CD14-positive monocyte (primary cell): ENCODE measurements around the gene ANK2. TPM values are rescaled to one million over a fixed set of nuclear protein-coding genes. Genes with fewer than 3 reads are reported as not detected.

ENCODE experiments used
- DNase-seq, 3 donors: peaks; one replicate each; pipeline ENCODE4 v3.0.0-alpha.2; 2011 to 2022
- H2AFZ ChIP-seq: 2 replicates; pipeline ENCODE4 v1.6.0; 2012; ENCODE audit warnings: mild to moderate bottlenecking, low read depth, low read length, inconsistent platforms; ENCODE audit not compliant: insufficient read depth, poor library complexity, severe bottlenecking
- H3K27ac ChIP-seq, 2 donors: 1 replicate in 1 of 2; 2 replicates in 1 of 2; pipeline ENCODE4 v1.5.1; 2012 to 2013; ENCODE audit warnings: low read length in 2 of 2, control low read depth in 1 of 2, inconsistent platforms in 1 of 2, low read depth in 1 of 2, mild to moderate bottlenecking in 1 of 2
- H3K27me3 ChIP-seq, 2 donors: one replicate each; pipeline versions ENCODE4 v1.6.0 to v1.6.1; 2011 to 2013; ENCODE audit warnings: low read length in 2 of 2; ENCODE audit not compliant: control insufficient read depth in 2 of 2, insufficient read depth in 2 of 2
- H3K36me3 ChIP-seq, 2 donors: replicated peaks in 1 of 2; 1 replicate in 1 of 2; 2 replicates in 1 of 2; pipeline versions ENCODE4 v1.5.1 to v1.6.1; 2012 to 2013; ENCODE audit warnings: low read length in 2 of 2, control low read depth in 1 of 2, inconsistent platforms in 1 of 2, mild to moderate bottlenecking in 1 of 2; ENCODE audit not compliant: insufficient read depth in 2 of 2, control insufficient read depth in 1 of 2
- H3K4me1 ChIP-seq, 2 donors: 1 replicate in 1 of 2; 2 replicates in 1 of 2; pipeline versions ENCODE4 v1.5.1 to v1.6.1; 2012 to 2013; ENCODE audit warnings: low read length in 2 of 2, control low read depth in 1 of 2, inconsistent platforms in 1 of 2, mild to moderate bottlenecking in 1 of 2, moderate library complexity in 1 of 2; ENCODE audit not compliant: insufficient read depth in 2 of 2, control insufficient read depth in 1 of 2
- H3K4me2 ChIP-seq: replicated peaks from 2 replicates; pipeline ENCODE3; 2012; ENCODE audit warnings: low read length, moderate library complexity, mild to moderate bottlenecking; ENCODE audit not compliant: poor library complexity, severe bottlenecking; ENCODE audit errors: extremely low read depth
- H3K4me3 ChIP-seq, 3 experiments: fragments of 200-600 bp in 1 of 3; sonication (generic) in 1 of 3; replicated peaks in 1 of 3; 1 replicate in 2 of 3; 2 replicates in 1 of 3; pipeline ENCODE4 v1.5.1; 2011 to 2013; ENCODE audit warnings: low read length in 3 of 3, mild to moderate bottlenecking in 3 of 3, control low read depth in 2 of 3, low read depth in 2 of 3, inconsistent platforms in 1 of 3, moderate library complexity in 1 of 3
- H3K79me2 ChIP-seq: 2 replicates; pipeline ENCODE4 v1.6.0; 2012; ENCODE audit warnings: mild to moderate bottlenecking, control low read depth, inconsistent platforms, low read length, moderate library complexity; ENCODE audit not compliant: insufficient read depth
- H3K9ac ChIP-seq: 2 replicates; pipeline ENCODE4 v1.6.0; 2017; ENCODE audit warnings: low read length, mild to moderate bottlenecking; ENCODE audit not compliant: insufficient read depth, poor library complexity, severe bottlenecking
- H3K9me3 ChIP-seq, 2 donors: replicated peaks in 1 of 2; 1 replicate in 1 of 2; 2 replicates in 1 of 2; pipeline versions ENCODE4 v1.5.1 to v1.6.1; 2012 to 2013; ENCODE audit warnings: low read length in 2 of 2, control low read depth in 1 of 2; ENCODE audit not compliant: control insufficient read depth in 1 of 2, insufficient read depth in 1 of 2
- H4K20me1 ChIP-seq: 2 replicates; pipeline ENCODE4 v1.6.0; 2012; ENCODE audit warnings: mild to moderate bottlenecking, low read length, control low read depth, moderate library complexity; ENCODE audit not compliant: insufficient read depth
- H3K27ac Mint-ChIP-seq, 7 donors: one replicate each; pipeline ENCODE4 v1.8.0; 2020; ENCODE audit warnings: mild to moderate bottlenecking in 7 of 7, mixed read lengths in 7 of 7, moderate library complexity in 6 of 7, inconsistent platforms in 2 of 7
- H3K27me3 Mint-ChIP-seq, 3 donors: one replicate each; pipeline ENCODE4 v1.8.0; 2021 to 2022; ENCODE audit warnings: low read depth in 3 of 3, mild to moderate bottlenecking in 3 of 3, mixed read lengths in 3 of 3, moderate library complexity in 3 of 3, inconsistent platforms in 1 of 3
- H3K36me3 Mint-ChIP-seq, 2 donors: one replicate each; pipeline ENCODE4 v1.8.0; 2020; ENCODE audit warnings: mixed read lengths in 2 of 2, inconsistent platforms in 1 of 2, mild to moderate bottlenecking in 1 of 2
- H3K4me1 Mint-ChIP-seq: one replicate; pipeline ENCODE4 v1.8.0; 2020; ENCODE audit warnings: mild to moderate bottlenecking, mixed read lengths
- H3K4me3 Mint-ChIP-seq, 2 donors: one replicate each; pipeline ENCODE4 v1.8.0; 2020; ENCODE audit warnings: mild to moderate bottlenecking in 2 of 2, mixed read lengths in 2 of 2, moderate library complexity in 1 of 2
- H3K9me3 Mint-ChIP-seq, 7 donors: one replicate each; pipeline ENCODE4 v1.8.0; 2020 to 2022; ENCODE audit warnings: mixed read lengths in 7 of 7, mild to moderate bottlenecking in 6 of 7, moderate library complexity in 6 of 7, inconsistent platforms in 2 of 7
- WGBS: methylation state at CpG from one replicate; pipeline ENCODE4 v1.1.5; 2013; ENCODE audit warnings: missing lambda C conversion rate; ENCODE audit not compliant: insufficient coverage; 5-methylcytosine and 5-hydroxymethylcytosine counted together
- intact Hi-C, 2 donors: fragments of 100-400 bp; cut with micrococcal nuclease; formaldehyde crosslinking; loops; one replicate each; pipeline versions ENCODE4 v1.15.0 to v1.15.1; 2023
- polyA plus RNA-seq, 3 donors: library from polyadenylated mRNA; depleted of rRNA in 1 of 3; unstranded in 2 of 3; stranded (reverse) in 1 of 3; fragments of 300-500 nt in 2 of 3; fragments of >200 nt in 1 of 3; fragmentation: Illumina TruSeq in 2 of 3; gene quantifications; 1 replicate in 2 of 3; 2 replicates in 1 of 3; pipeline ENCODE4 v1.2.3, GENCODE V29; 2012 to 2021
- TF ChIP-seq, protein P1 (sequence below): fragments of 200-600 bp; IDR thresholded peaks from one replicate; pipeline ENCODE4 v1.8.0; 2022; ENCODE audit warnings: antibody characterized with exemption, mild to moderate bottlenecking

Gene ANK2
- polyA plus RNA-seq, 3 donors: not detected

DNA sequence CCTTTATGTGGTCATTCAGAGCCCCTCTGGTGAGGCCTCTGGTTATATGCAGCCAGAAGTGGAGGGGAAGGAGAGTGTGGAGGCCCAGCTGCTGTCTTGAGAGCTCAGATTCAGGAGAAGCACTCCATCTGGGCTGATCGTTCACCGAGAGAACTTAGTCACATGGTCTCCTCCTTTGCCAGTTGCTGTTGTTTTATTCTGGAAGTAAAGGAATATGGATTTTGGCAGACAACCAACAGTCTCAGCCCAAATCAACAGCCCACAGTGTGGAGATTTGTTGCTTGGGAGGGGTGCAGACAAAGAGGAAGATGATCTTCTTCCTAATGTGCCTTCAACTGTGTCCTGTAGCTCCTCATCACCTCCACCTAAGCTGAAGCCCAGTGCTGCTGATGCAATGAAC is 355.4 kb downstream of the ANK2 start:
- no peak overlapping the region for H3K27ac Mint-ChIP-seq
- H3K9me3 ChIP-seq: no peaks in the 10 kb centered on the region
- no peak overlapping the region for H3K9ac ChIP-seq
- peaks cover 0 to 5% (median 0%) of the 10 kb centered on the region in 7 donors for H3K9me3 Mint-ChIP-seq
- no peaks in the 10 kb centered on the region for H3K36me3 Mint-ChIP-seq
- no peaks in the 10 kb centered on the region for H3K27me3 ChIP-seq
- H3K4me1 ChIP-seq: no peaks in the 10 kb centered on the region
- peaks cover 0 to 3% (median 0%) of the 10 kb centered on the region in 3 donors for H3K27me3 Mint-ChIP-seq
- H3K4me1 Mint-ChIP-seq: no peaks in the 10 kb centered on the region
- no peaks in the 10 kb centered on the region for H4K20me1 ChIP-seq
- H2AFZ ChIP-seq: no peak overlapping the region
- intact Hi-C loops: no loop called here
- no peak overlapping the region for H3K27ac ChIP-seq
- H3K4me2 ChIP-seq: no peak overlapping the region
- DNase-seq: no peak
- no peak overlapping the region for H3K4me3 ChIP-seq
- WGBS: no CpG with 5 or more reads among the region's 2 CpGs
- TF ChIP-seq, protein P1, sequence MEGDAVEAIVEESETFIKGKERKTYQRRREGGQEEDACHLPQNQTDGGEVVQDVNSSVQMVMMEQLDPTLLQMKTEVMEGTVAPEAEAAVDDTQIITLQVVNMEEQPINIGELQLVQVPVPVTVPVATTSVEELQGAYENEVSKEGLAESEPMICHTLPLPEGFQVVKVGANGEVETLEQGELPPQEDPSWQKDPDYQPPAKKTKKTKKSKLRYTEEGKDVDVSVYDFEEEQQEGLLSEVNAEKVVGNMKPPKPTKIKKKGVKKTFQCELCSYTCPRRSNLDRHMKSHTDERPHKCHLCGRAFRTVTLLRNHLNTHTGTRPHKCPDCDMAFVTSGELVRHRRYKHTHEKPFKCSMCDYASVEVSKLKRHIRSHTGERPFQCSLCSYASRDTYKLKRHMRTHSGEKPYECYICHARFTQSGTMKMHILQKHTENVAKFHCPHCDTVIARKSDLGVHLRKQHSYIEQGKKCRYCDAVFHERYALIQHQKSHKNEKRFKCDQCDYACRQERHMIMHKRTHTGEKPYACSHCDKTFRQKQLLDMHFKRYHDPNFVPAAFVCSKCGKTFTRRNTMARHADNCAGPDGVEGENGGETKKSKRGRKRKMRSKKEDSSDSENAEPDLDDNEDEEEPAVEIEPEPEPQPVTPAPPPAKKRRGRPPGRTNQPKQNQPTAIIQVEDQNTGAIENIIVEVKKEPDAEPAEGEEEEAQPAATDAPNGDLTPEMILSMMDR: no peak
- no peaks in the 10 kb centered on the region for H3K36me3 ChIP-seq
- no peak overlapping the region for H3K4me3 Mint-ChIP-seq
- no peaks in the 10 kb centered on the region for H3K79me2 ChIP-seq

DNA sequence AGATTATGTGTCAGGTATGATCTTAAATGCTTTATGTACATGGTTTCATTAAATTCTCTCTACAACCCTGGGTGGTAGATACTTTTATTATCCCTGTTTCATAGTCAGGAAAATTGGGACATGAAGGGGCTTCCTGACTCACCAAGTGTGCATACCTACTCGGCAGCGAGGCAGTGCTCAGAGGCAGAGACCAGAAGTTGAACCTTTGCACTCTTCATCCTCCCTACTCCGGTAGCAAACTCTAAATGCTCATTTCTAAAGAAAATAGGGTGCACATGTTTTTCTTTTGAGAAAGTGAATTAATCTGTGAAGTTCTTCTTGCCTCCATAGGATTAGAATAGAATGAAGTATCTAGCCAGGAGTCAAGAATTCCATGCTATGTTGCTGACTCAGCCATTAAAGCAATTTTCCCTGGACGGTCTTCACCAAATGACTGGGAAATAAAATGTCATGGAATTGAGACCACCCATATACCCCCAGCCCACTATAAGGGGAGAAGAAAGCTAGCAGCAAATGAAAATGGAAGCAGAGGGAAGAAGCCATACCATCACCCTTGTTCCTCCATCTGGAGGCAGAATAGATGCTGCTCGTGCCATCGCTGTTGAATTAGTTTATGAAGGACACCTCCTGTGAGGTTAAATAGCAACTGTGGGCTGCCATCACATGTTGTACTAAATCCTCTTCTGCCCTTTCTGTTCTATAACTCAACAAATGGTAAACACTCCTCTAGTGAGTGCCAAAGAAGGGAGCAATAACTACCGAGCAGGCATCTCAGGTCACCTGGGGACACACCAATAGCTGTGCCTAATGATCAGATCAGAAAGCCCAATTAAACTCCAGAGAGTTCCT is 356.6 kb downstream of the ANK2 start:
- no peaks in the 10 kb centered on the region for H4K20me1 ChIP-seq
- H3K4me3 ChIP-seq: no peak overlapping the region
- H3K79me2 ChIP-seq: no peaks in the 10 kb centered on the region
- TF ChIP-seq, protein P1: no peak
- Mint-ChIP-seq H3K36me3 (no peaks in the 10 kb centered on the region), H3K27ac (no peak overlapping the region), H3K4me3 (no peak overlapping the region), H3K9me3 (peaks cover 0 to 2% (median 0%) of the 10 kb centered on the region in 7 donors), H3K27me3 (peaks cover 0 to 3% (median 0%) of the 10 kb centered on the region in 3 donors), H3K4me1 (no peaks in the 10 kb centered on the region)
- no peaks in the 10 kb centered on the region for H3K27me3 ChIP-seq
- H3K9ac ChIP-seq: no peak overlapping the region
- no peak overlapping the region for H3K4me2 ChIP-seq
- no peak for DNase-seq
- H3K27ac ChIP-seq: no peak overlapping the region
- intact Hi-C loops: no loop called here
- H3K4me1 ChIP-seq: no peaks in the 10 kb centered on the region
- no peaks in the 10 kb centered on the region for H3K36me3 ChIP-seq
- H3K9me3 ChIP-seq: no peaks in the 10 kb centered on the region
- WGBS: no CpG with 5 or more reads among the region's 7 CpGs
- H2AFZ ChIP-seq: no peak overlapping the region
